ENCODE results near the gene BMF. TPM values are rescaled to one million over a fixed set of nuclear protein-coding genes. Genes with fewer than 3 reads are reported as not detected.

BMF gene
- total and polyA plus RNA-seq, 2 donors (not counting 3 experiments of a cell fraction or from before 2014, with no cell fraction given) = 8.6 to 9.8 TPM

GRCh38 chr15:40114218-40114617 lies 5.5 kb upstream of the BMF start:
- no peak for FAIRE-seq
- no peak overlapping the region for H3K4me3 ChIP-seq (replicated peaks in 1 of 3; ENCODE audit: insufficient read depth in 1 of 3, low read depth in 1 of 3, low read length in 3 of 3)

More at GRCh38 chr15:40114218-40114617, 5.5 kb upstream of the BMF start:
- intact Hi-C loops (cut with micrococcal nuclease) (no loop called here), dilution Hi-C loops (cut with MboI; ENCODE audit: extremely low pct_ligation_motif_present, low sequenced_read_pairs) (no loop called here)
- Histone ChIP-seq H3K9me3 (replicated peaks; ENCODE audit: control insufficient read depth, insufficient read depth, low read length) (no peaks in the 10 kb centered on the region), H3K27me3 (ENCODE audit: control insufficient read depth in 2 of 2, insufficient read depth in 2 of 2, low read length in 2 of 2) (peaks cover 11 to 24% of the 10 kb centered on the region in 2 experiments), H3K79me2 (ENCODE audit: control insufficient read depth, insufficient read depth, low read length) (no peaks in the 10 kb centered on the region), H3K9ac (replicated peaks; ENCODE audit: extremely low read depth, insufficient read depth, low read length) (no peak overlapping the region), H3K4me1 (ENCODE audit: control insufficient read depth, extremely low read depth, insufficient read depth, low read length) (peaks cover 3% of the 10 kb centered on the region), H4K20me1 (replicated peaks; ENCODE audit: control insufficient read depth, extremely low read depth, insufficient read depth, low read length) (no peaks in the 10 kb centered on the region), H3K4me2 (ENCODE audit: insufficient read depth, low read length) (no peak overlapping the region), H3K27ac (ENCODE audit: insufficient read depth, low read depth, low read length) (no peak overlapping the region), H2AFZ (ENCODE audit: low read depth, low read length) (no peak overlapping the region), H3K36me3 (ENCODE audit: control insufficient read depth in 2 of 2, extremely low read depth in 1 of 2, insufficient read depth in 2 of 2, low read length in 2 of 2) (no peaks in the 10 kb centered on the region), H3K9me1 (replicated peaks; ENCODE audit: control insufficient read depth, extremely low read depth, insufficient read depth, low read length) (no peaks in the 10 kb centered on the region)
- POLR2A ChIA-PET = no interaction called here
- CTCF ChIA-PET = interaction anchor here (0.7 to 5.2 kb wide), 7 partner anchors 9 to 165 kb away, joined by 3 to 30 read pairs (median 5); no protein-coding TSS in a partner anchor
- TF ChIP-seq EZH2 (IDR thresholded peaks at IDR 0.05; ENCODE audit: borderline replicate concordance, low read depth, low read length, severe bottlenecking) (no peak), POLR2A (IDR thresholded peaks at IDR 0.05; ENCODE audit: low read depth, low read length) (no peak), GATA2 (IDR thresholded peaks at IDR 0.05; ENCODE audit: insufficient read depth, insufficient read length, low read depth, low read length) (no peak), MYC (IDR thresholded peaks at IDR 0.05; ENCODE audit: low read depth, low read length) (no peak), FOS (IDR thresholded peaks at IDR 0.05; ENCODE audit: borderline replicate concordance, insufficient read depth, low read length) (no peak), JUN (IDR thresholded peaks at IDR 0.05; ENCODE audit: borderline replicate concordance, insufficient read depth, insufficient read length, low read depth) (no peak), POLR2AphosphoS5 (IDR thresholded peaks at IDR 0.05; ENCODE audit: insufficient read depth, low read depth, low read length) (no peak), CTCF (IDR thresholded peaks at IDR 0.05; ENCODE audit: extremely low read depth in 1 of 2, insufficient read depth in 1 of 2, low read depth in 1 of 2, low read length in 2 of 2) (no peak)
- TF ChIP-seq, protein P1, sequence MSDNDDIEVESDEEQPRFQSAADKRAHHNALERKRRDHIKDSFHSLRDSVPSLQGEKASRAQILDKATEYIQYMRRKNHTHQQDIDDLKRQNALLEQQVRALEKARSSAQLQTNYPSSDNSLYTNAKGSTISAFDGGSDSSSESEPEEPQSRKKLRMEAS (IDR thresholded peaks at IDR 0.05; ENCODE audit: insufficient read depth, insufficient read length) = no peak
- BruUV-seq (replicated peaks) = no TSS peak
- DNase-seq (ENCODE audit: low read depth, low spot score) = no peak

Measured in endothelial cell of umbilical vein (primary cell).